DMS153 (cell line): ENCODE results near the gene TMEM168.
"Not testable (repeated sequence)": the region's sequence is repeated elsewhere in the genome, so short reads cannot be mapped to it uniquely, and the experiment has no call there.

Experiments
- DNase-seq: peaks from one replicate; lab custom pipeline; 2025; lab: John Stamatoyannopoulos, UW

TMEM168 gene

GRCh38 chr7:112789817-112790585, at the start of gene TMEM168:
Gene TMEM168, minus strand, starts transcription at chr7:112790393. Its CDS starts 5,568 bp downstream, at chr7:112784825.
- peak; percentile 40 for DNase-seq

GRCh38 chr7:112835928-112836327, 45.7 kb upstream of the TMEM168 start:
- DNase-seq = not testable (repeated sequence)

- no peak for DNase-seq
Measured at GRCh38 chr7:112833082-112833481, 42.9 kb upstream of the TMEM168 start.

- no peak for DNase-seq
Measured at GRCh38 chr7:112830769-112831168, 40.6 kb upstream of the TMEM168 start.

GRCh38 chr7:112828696-112829095, 38.5 kb upstream of the TMEM168 start:
- DNase-seq = no peak

GRCh38 chr7:112821345-112821744, 31.2 kb upstream of the TMEM168 start:
- no peak for DNase-seq

- DNase-seq = no peak
Measured at GRCh38 chr7:112819536-112819935, 29.3 kb upstream of the TMEM168 start.

- DNase-seq = no peak
Measured at GRCh38 chr7:112806156-112806555, 16.0 kb upstream of the TMEM168 start.

- DNase-seq = no peak
Measured at GRCh38 chr7:112802406-112802805, 12.2 kb upstream of the TMEM168 start.

- no peak for DNase-seq
Measured at GRCh38 chr7:112800486-112800885, 10.3 kb upstream of the TMEM168 start.

GRCh38 chr7:112799448-112800120, 9.4 kb upstream of the TMEM168 start:
- no peak for DNase-seq

GRCh38 chr7:112798274-112799159, 8.3 kb upstream of the TMEM168 start:
- no peak for DNase-seq

GRCh38 chr7:112796552-112796951, 6.4 kb upstream of the TMEM168 start:
- DNase-seq = not testable (repeated sequence)

- DNase-seq = no peak
Measured at GRCh38 chr7:112792441-112792840, 2.2 kb upstream of the TMEM168 start.

GRCh38 chr7:112791465-112792168, 1.4 kb upstream of the TMEM168 start:
- DNase-seq = no peak

GRCh38 chr7:112790586-112791003, 402 bp upstream of the TMEM168 start:
- DNase-seq = no peak

- DNase-seq = no peak
Measured at GRCh38 chr7:112789453-112789816, 758 bp downstream of the TMEM168 start.

- no peak for DNase-seq
Measured at GRCh38 chr7:112788778-112789343, 1.3 kb downstream of the TMEM168 start.

- no peak for DNase-seq
Measured at GRCh38 chr7:112784603-112785002, 5.6 kb downstream of the TMEM168 start.

GRCh38 chr7:112782498-112782897, 7.7 kb downstream of the TMEM168 start:
- DNase-seq = no peak

- DNase-seq = no peak
Measured at GRCh38 chr7:112781558-112781957, 8.6 kb downstream of the TMEM168 start.

- DNase-seq = no peak
Measured at GRCh38 chr7:112781110-112781509, 9.1 kb downstream of the TMEM168 start.
